Colon (tissue), 2 donors: ENCODE data around the gene KLHL4.
"Not testable (repeated sequence)": the region's sequence is repeated elsewhere in the genome, so short reads cannot be mapped to it uniquely, and the experiment has no call there.

Experiments
- FAIRE-seq: peaks from 2 replicates; lab custom pipeline; 2012; peaks lifted over from hg19 to GRCh38; lab: Jason Lieb, UNC
- donor health status: control.
- donor health status: control.

The KLHL4 gene

GRCh38 chrX:87661761-87662160 lies 144.2 kb downstream of the KLHL4 start:
- no peak for FAIRE-seq

- FAIRE-seq, result no peak
Measured at GRCh38 chrX:87663421-87663820, 145.8 kb downstream of the KLHL4 start.

GRCh38 chrX:87664381-87664780 lies 146.8 kb downstream of the KLHL4 start:
- peak; percentile 41 for FAIRE-seq

- FAIRE-seq, result no peak
Measured at GRCh38 chrX:87679849-87680248, 162.2 kb downstream of the KLHL4 start.

- FAIRE-seq, result no peak
Measured at GRCh38 chrX:87687703-87688102, 170.1 kb downstream of the KLHL4 start.

GRCh38 chrX:87688113-87688748 lies 170.6 kb downstream of the KLHL4 start:
- not testable (repeated sequence) for FAIRE-seq

- FAIRE-seq, result not testable (repeated sequence)
Measured at GRCh38 chrX:87689218-87689617, 171.6 kb downstream of the KLHL4 start.

GRCh38 chrX:87693204-87693603 lies 175.6 kb downstream of the KLHL4 start:
- FAIRE-seq, result no peak

GRCh38 chrX:87697409-87697808 lies 179.8 kb downstream of the KLHL4 start:
- FAIRE-seq, result no peak

GRCh38 chrX:87702795-87703194 lies 185.2 kb downstream of the KLHL4 start:
- FAIRE-seq, result no peak

GRCh38 chrX:87703469-87703868 lies 185.9 kb downstream of the KLHL4 start:
- not testable (repeated sequence) for FAIRE-seq

GRCh38 chrX:87706134-87706533 lies 188.5 kb downstream of the KLHL4 start:
- no peak for FAIRE-seq

- no peak for FAIRE-seq
Measured at GRCh38 chrX:87710580-87710979, 193.0 kb downstream of the KLHL4 start.
